HepG2 (cell line): ENCODE data around the gene TNS4. TPM values are rescaled to one million over a fixed set of nuclear protein-coding genes. Genes with fewer than 3 reads are reported as not detected.

Experiments
- FIP1L1 ChIP-seq: fragments of 200-400 bp; formaldehyde crosslinking; IDR thresholded peaks from 2 replicates; pipeline ENCODE4 v1.6.1; 2018; ENCODE audit warnings: low read depth, mild to moderate bottlenecking, low read length, moderate library complexity, borderline replicate concordance; ENCODE audit not compliant: insufficient read depth
- GATAD2A ChIP-seq: IDR thresholded peaks from 2 replicates; pipeline ENCODE4 v1.6.1; 2016
- GMEB1 ChIP-seq: sonication (generic); formaldehyde crosslinking; IDR thresholded peaks from 2 replicates; pipeline ENCODE4 v1.5.1; 2020; ENCODE audit warnings: missing genetic modification reagents, mild to moderate bottlenecking, borderline replicate concordance
- HES4 ChIP-seq: sonication (generic); formaldehyde crosslinking; IDR thresholded peaks from 2 replicates; pipeline ENCODE4 v1.9.0; 2021; ENCODE audit warnings: mild to moderate bottlenecking, missing genetic modification reagents, borderline replicate concordance
- HIVEP1 ChIP-seq: sonication (generic); formaldehyde crosslinking; IDR thresholded peaks from 2 replicates; pipeline ENCODE4 v1.4.0; 2020; ENCODE audit warnings: mild to moderate bottlenecking, missing genetic modification reagents
- HNF4G ChIP-seq, 2 experiments: sonication (generic) in 1 of 2; formaldehyde crosslinking in 1 of 2; IDR thresholded peaks; 2 replicates each; pipeline versions ENCODE4 v1.4.0 to v1.6.1; 2011 to 2020; ENCODE audit warnings: borderline replicate concordance in 2 of 2, low read depth in 2 of 2, mild to moderate bottlenecking in 2 of 2, low read length in 1 of 2, missing genetic modification reagents in 1 of 2, moderate library complexity in 1 of 2
- MATR3 ChIP-seq: sonication (generic); formaldehyde crosslinking; IDR thresholded peaks from 2 replicates; pipeline ENCODE4 v1.4.0; 2020; ENCODE audit warnings: missing genetic modification reagents
- NAIF1 ChIP-seq: sonication (generic); formaldehyde crosslinking; IDR thresholded peaks from 2 replicates; pipeline ENCODE4 v1.5.0; 2020; ENCODE audit warnings: mild to moderate bottlenecking, missing genetic modification reagents, borderline replicate concordance
- NFAT5 ChIP-seq: sonication (generic); formaldehyde crosslinking; IDR thresholded peaks from 2 replicates; pipeline ENCODE4 v1.4.0; 2020; ENCODE audit warnings: missing genetic modification reagents
- PAF1 ChIP-seq: IDR thresholded peaks from 2 replicates; pipeline ENCODE4 v1.6.1; 2016; ENCODE audit warnings: missing genetic modification reagents, missing compliant biosample characterization
- POLR2AphosphoS2 ChIP-seq: IDR thresholded peaks from 2 replicates; pipeline ENCODE4 v1.6.1; 2011; ENCODE audit warnings: low read depth, low read length, improper control_type of control experiment
- ZNF180 ChIP-seq: sonication (generic); formaldehyde crosslinking; IDR thresholded peaks from 2 replicates; pipeline ENCODE4 v1.4.0; 2020; ENCODE audit warnings: low read depth, missing genetic modification reagents, borderline replicate concordance
- ZNF556 ChIP-seq: sonication (generic); formaldehyde crosslinking; IDR thresholded peaks from 2 replicates; pipeline ENCODE4 v1.4.0; 2020; ENCODE audit warnings: mild to moderate bottlenecking, missing genetic modification reagents, borderline replicate concordance
- ZNF609 ChIP-seq: sonication (generic); formaldehyde crosslinking; IDR thresholded peaks from 2 replicates; pipeline ENCODE4 v1.4.0; 2020; ENCODE audit warnings: mild to moderate bottlenecking, missing genetic modification reagents, borderline replicate concordance
- ZNF792 ChIP-seq: IDR thresholded peaks from 2 replicates; pipeline ENCODE4 v1.6.1; 2016
- ZNF879 ChIP-seq: sonication (generic); formaldehyde crosslinking; IDR thresholded peaks from 2 replicates; pipeline ENCODE4 v1.8.1; 2023; ENCODE audit warnings: missing genetic modification reagents
- polyA plus RNA-seq, 8 experiments: library from polyadenylated mRNA; depleted of rRNA in 3 of 8; stranded (reverse) in 7 of 8; unstranded in 1 of 8; fragments of >200 nt; fragmentation: Illumina TruSeq in 4 of 8; extraction: Trizol in 4 of 8; gene quantifications; 2 replicates each; pipeline versions ENCODE4 v1.2.1 to v1.2.3, GENCODE V29; 2011 to 2016; ENCODE audit warnings: low read depth in 4 of 8, missing spikeins in 1 of 8, mixed read lengths in 1 of 8; ENCODE audit not compliant: insufficient read depth in 1 of 8
- total RNA-seq, 5 experiments: library from RNA; depleted of rRNA; stranded (reverse); fragments of >200 nt; fragmentation: Illumina TruSeq; extraction: Trizol; gene quantifications; 2 replicates each; pipeline ENCODE4 v1.2.3, GENCODE V29; 2016; ENCODE audit warnings: low read depth in 1 of 5

Gene TNS4
- total and polyA plus RNA-seq, 2 of the 13 experiments (the other 11 are each of a cell fraction or from before 2014, with no cell fraction given) = 0.58 to 2.1 TPM

- no peak; the same call in 1 of the 2 replicates for TF ChIP-seq HES4 (CRISPR knock-in tag)
- TF ChIP-seq ZNF609 (CRISPR knock-in tag) = no peak
- TF ChIP-seq HNF4G (IDR thresholded peaks at IDR 0.05; ENCODE audit: borderline replicate concordance, low read depth, low read length) = no peak
- TF ChIP-seq HNF4G (CRISPR knock-in tag; IDR thresholded peaks at IDR 0.05; ENCODE audit: borderline replicate concordance, low read depth) = no peak
- no peak for TF ChIP-seq ZNF879
- no peak; the same call in none of the 2 replicates for TF ChIP-seq NFAT5 (CRISPR knock-in tag)
- 0 out of 2 replicates have a peak, but pooled peaks have one; percentile 9 for TF ChIP-seq ZNF180 (CRISPR knock-in tag)
- TF ChIP-seq HIVEP1 (CRISPR knock-in tag) = 0 out of 2 replicates have a peak, but pooled peaks have one; percentile 38
- TF ChIP-seq FIP1L1 = no peak
- 0 out of 2 replicates have a peak, but pooled peaks have one; percentile 52 for TF ChIP-seq NAIF1
- no peak for TF ChIP-seq MATR3 (CRISPR knock-in tag)
- TF ChIP-seq ZNF556 (CRISPR knock-in tag) = no peak
- no peak for TF ChIP-seq POLR2AphosphoS2
- no peak for TF ChIP-seq GMEB1 (CRISPR knock-in tag)
- TF ChIP-seq PAF1 (CRISPR knock-in tag) = no peak
- TF ChIP-seq GATAD2A (CRISPR knock-in tag) = 0 out of 2 replicates have a peak, but pooled peaks have one; percentile 24
- no peak for TF ChIP-seq ZNF792 (CRISPR knock-in tag)
These were observed 57.2 kb downstream of the TNS4 start (continued) for GRCh38 chr17:40443988-40444899.
